ENCODE data around the gene SUN5. TPM values are rescaled to one million over a fixed set of nuclear protein-coding genes. Genes with fewer than 3 reads are reported as not detected.
"Not testable (repeated sequence)": the region's sequence is repeated elsewhere in the genome, so short reads cannot be mapped to it uniquely, and the experiment has no call there.

Gene SUN5, protein sequence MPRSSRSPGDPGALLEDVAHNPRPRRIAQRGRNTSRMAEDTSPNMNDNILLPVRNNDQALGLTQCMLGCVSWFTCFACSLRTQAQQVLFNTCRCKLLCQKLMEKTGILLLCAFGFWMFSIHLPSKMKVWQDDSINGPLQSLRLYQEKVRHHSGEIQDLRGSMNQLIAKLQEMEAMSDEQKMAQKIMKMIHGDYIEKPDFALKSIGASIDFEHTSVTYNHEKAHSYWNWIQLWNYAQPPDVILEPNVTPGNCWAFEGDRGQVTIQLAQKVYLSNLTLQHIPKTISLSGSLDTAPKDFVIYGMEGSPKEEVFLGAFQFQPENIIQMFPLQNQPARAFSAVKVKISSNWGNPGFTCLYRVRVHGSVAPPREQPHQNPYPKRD
- not detected for total RNA-seq
- long read RNA-seq = 0 reads

DNA sequence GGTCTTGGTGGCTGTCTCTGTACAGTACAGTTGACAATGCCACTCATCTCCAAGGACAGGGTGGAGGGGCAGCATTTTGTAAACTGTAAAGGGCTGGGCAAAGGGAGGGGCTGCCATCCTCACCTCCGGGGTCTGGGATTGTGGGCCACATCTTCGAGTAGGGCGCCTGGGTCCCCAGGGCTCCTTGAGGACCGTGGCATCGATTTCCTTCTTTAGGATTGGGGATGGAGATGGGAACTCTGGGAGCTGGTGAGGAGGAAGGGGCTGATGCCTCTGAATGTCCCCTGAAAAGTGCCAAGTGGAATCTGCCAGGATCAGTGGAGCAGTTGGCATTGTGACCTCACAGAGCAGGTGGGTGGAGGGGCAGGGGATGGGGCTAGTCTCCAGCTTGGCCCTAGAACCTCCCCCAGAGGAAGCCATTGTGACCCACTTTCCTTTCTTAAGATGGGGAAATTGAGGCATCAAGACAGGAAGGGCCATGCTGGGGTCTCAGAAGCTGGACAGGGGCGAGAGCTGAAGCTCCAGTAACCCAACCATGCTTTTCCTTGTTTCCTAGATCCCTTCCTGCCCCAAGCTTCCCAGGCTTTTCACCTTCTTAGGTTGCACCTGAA is at the start of gene SUN5:
Gene SUN5 (minus strand): TSS at position 293 of the 611 bp plus-strand sequence. CDS start 93 bp downstream, at position 200.
- no peak for ATAC-seq
- intact Hi-C loops (cut with DNase I, micrococcal nuclease) = no loop called here

DNA sequence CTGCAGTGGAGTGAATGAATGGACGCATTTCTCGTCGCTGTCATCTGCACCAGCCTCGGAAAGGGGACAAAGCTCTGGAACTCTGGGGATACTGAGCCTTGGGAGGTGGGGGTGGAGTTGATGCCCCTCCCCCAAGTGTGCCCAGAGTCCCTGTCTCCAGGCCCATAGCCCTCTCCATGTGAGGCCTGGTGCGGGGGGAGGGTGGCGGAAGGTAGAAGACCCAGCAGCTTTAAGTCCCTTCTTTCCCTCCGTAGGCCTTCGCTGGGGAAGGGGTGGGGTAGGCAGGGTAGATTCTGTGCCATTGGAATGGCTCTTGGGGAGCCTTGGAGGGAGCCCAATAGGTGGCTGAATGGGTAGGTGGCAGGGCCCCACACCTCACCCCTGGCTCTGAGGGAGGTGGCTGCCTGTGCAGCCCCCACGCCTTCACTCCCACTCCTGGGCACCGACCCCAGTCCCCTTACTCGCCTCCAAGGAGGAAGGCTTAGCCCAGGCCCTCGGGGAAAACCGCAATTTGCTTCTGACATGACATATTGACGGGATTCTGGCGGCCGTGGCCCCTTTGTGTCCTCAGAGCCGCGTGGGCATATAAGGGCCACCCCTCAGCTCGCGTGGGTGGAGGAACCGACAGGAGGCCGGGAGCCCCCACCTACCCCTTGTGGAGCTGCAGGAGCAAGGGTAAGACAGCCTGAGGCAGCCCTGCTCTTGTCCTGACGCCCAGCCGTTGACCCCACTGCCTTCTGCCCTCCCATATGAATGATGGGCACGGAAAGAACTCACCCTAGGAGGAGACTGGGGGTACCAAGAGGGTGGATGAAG is 49.3 kb upstream of the SUN5 start, which contains the start of gene BPIFB3:
Gene BPIFB3 (plus strand): TSS at position 613 of the 816 bp plus-strand sequence. CDS start 1,533 bp downstream, outside the sequence.
- intact Hi-C loops (cut with DNase I, micrococcal nuclease) = no loop called here
- DNase-seq = no peak
- no peak for ATAC-seq

More for the DNA sequence above, at the start of gene SUN5:
- no peak for DNase-seq

- intact Hi-C loops (cut with DNase I, micrococcal nuclease) = no loop called here
- no peak for DNase-seq
- ATAC-seq = no peak
Observed at GRCh38 chr20:33051333-33051732, 47.1 kb upstream of the SUN5 start.

GRCh38 chr20:33046412-33046811 is 42.2 kb upstream of the SUN5 start:
- intact Hi-C loops (cut with DNase I, micrococcal nuclease) = no loop called here
- ATAC-seq (no peak), DNase-seq (no peak)

DNA sequence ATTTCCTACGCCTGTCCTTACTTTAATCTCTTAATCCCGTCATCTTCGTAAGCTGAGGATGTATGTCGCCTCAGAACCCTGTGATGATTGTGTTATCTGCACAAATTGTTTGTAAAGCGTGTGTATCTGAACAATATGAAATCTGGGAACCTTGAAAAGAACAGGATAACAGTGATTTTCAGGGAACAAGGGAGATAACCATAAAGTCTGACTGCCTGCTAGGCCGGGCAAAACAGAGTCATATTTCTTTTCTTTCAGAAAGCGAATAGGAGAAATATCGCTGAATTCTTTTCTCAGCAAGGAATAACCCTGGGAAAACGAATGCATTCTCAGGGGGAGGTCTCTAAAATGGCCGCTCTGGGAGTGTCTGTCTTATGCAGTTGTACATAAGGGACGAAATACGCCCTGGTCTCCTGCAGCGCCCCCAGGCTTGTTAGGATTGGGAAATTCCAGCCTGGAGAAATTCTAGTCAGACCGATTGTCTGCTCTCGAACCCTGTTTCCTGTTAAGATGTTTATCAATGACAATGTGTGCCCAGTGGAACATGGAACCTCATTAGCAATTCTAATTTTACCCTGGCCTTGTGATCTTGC is 41.0 kb upstream of the SUN5 start:
- intact Hi-C loops (cut with DNase I, micrococcal nuclease); DNase-seq; ATAC-seq: not testable (repeated sequence)

DNA sequence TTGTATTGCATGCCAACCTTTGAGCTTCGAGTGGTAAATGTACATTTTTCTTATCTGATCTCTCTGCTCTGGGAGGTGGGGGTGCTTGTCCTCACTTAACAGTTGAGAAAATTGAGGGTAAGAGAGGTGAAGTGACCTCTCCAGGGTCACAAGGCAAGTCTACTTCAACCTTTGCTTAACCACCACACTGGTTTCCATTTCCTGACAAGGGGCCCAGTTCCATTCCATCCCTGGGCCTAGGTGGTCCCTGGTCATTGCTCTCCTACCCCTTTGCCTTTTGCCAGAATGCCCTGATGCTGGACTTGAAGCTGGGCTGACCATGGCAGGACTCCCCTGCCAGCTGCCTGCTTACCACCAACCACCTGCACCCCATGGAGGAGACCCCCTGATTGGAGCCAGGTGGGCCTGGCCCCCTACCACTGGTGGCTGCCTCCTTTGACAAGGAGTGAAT is 39.5 kb upstream of the SUN5 start:
- no peak for ATAC-seq
- DNase-seq = no peak
- intact Hi-C loops (cut with DNase I, micrococcal nuclease) = no loop called here

GRCh38 chr20:33042983-33043730 is 38.9 kb upstream of the SUN5 start:
- ATAC-seq = no peak
- intact Hi-C loops (cut with DNase I, micrococcal nuclease) = no loop called here
- DNase-seq = no peak

- intact Hi-C loops (cut with DNase I, micrococcal nuclease) = no loop called here
- DNase-seq (no peak), ATAC-seq (no peak)
Observed at GRCh38 chr20:33042430-33042829, 38.2 kb upstream of the SUN5 start.

- DNase-seq (no peak), ATAC-seq (no peak)
- intact Hi-C loops (cut with DNase I, micrococcal nuclease) = no loop called here
Observed at GRCh38 chr20:33038243-33038642, 34.0 kb upstream of the SUN5 start.

DNA sequence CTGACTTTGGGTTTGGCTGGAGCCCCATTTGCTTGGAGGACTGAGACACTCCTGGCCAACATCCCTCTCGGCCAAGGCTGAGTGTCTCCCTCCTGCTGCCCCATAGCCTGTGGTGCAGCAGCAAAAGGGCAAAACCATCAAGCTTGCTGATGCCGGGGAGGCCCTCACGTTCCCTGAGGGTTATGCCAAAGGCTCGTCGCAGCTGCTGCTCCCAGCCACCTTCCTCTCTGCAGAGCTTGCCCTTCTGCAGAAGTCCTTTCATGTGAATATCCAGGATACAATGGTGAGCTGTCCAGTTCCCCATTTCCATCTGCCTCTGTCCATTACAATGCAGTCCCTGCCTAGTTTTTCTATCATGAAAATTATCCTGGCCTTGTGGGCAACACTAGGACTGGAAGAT is 33.2 kb upstream of the SUN5 start:
- no peak for ATAC-seq
- no peak for DNase-seq
- intact Hi-C loops (cut with DNase I, micrococcal nuclease) = no loop called here

- DNase-seq = no peak
- intact Hi-C loops (cut with DNase I, micrococcal nuclease) = no loop called here
- no peak for ATAC-seq
Observed at GRCh38 chr20:33034901-33035492, 30.8 kb upstream of the SUN5 start.

DNA sequence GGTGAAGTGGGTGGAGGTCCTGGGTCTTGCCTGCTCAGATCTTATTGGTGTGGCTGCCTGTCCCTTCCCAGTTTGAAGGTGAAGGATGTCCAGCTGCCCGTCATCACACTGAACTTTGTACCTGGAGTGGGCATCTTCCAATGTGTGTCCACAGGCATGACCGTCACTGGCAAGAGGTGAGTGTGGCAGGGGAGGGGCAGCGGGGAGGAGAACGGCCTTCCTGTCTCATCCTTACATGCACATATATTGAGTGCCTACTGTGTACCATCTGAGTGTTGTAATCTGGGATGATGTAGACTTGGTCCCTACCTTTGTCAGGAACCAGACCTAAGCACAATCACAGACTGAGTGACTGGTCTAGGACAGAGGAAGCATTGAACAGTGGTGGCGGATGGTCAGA is 29.9 kb upstream of the SUN5 start:
- intact Hi-C loops (cut with DNase I, micrococcal nuclease) = no loop called here
- DNase-seq (no peak), ATAC-seq (no peak)

DNA sequence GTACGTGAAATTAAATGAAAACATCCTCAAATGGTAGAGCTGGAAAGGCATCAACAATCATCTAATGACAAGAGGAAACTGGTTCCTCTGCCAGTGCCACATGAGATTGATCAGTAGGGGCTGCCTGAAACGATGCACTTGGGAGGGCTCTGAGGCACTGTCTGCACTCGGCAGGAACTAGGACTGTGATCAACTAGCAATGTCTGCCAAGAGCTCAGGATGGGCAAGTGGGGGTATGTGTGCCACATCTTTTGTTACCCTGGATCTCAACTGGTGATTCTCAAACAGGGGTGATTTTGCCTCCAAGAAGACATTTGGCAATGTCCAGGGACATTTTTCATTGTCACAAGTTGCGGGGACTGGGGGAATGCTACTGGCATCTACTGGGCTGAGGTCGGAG is 29.1 kb upstream of the SUN5 start:
- intact Hi-C loops (cut with DNase I, micrococcal nuclease) = no loop called here
- DNase-seq (no peak), ATAC-seq (no peak)

- no peak for ATAC-seq
- intact Hi-C loops (cut with DNase I, micrococcal nuclease) = no loop called here
- no peak for DNase-seq
Observed at GRCh38 chr20:33032555-33032954, 28.3 kb upstream of the SUN5 start.

- ATAC-seq = no peak
- DNase-seq = no peak
- intact Hi-C loops (cut with DNase I, micrococcal nuclease) = no loop called here
Observed at GRCh38 chr20:33031531-33031930, 27.3 kb upstream of the SUN5 start, which contains the start of gene BPIFB6. BPIFB6 (plus strand) TSS chr20:33031648; CDS start chr20:33031648, 0 bp downstream.

DNA sequence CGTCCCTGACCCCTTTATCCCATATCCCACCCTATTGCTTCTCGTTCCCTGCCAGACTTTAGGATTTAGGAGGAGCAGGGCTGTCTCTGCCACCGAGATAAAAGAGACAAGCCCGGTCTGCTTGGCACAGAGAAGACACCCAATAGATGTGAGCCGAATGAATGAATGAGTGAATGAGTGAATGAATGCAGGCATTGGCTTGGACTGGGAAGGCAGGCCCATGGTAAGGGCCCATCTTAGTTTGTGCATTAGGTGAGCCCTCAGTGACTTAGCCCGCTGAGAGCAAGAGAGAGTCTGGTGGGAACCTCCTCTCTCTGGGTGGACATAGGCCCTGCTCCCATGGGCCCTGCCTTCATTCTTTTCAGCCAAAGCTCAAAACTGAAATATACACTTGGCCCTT is 26.3 kb upstream of the SUN5 start:
- intact Hi-C loops (cut with DNase I, micrococcal nuclease) = no loop called here
- ATAC-seq = no peak
- no peak for DNase-seq

DNA sequence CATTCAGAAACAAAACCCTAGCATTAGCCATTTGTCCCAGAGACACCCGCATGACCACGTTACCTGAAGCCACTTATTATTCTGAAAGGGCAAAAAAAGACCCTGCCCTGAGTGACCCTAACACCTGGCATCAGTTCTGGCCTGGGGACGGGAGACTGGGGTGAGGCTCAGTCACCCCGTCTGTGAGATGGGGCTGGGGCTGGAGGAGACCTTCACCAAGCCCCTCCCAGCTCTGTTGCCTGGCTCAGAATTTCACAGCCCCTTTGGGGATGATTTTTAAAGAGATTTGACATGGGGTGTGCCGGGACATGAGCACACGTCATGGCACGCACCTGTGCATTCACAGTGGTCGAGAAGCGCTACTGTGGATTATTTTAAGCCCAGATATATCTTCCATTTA is 25.8 kb upstream of the SUN5 start:
- intact Hi-C loops (cut with DNase I, micrococcal nuclease) = no loop called here
- ATAC-seq = no peak
- no peak for DNase-seq

DNA sequence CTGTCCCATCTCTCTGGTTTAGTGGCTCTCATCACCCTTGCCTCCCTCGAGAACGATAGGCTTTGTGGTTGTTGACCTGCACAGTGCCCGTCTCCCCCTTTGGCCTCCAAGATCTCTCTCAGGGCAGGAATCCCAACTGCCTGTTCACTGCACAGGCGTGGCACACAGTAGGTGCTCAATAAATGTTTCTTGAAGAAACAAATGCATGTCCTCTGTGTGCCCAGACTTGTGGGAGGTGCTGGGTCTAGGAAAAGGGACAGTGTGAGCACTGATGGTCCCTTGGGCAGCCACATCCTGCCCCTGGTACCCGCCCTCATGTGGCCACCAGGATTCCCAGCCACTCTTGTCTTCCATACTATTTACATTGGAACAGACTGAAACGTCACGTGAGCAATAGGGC is 24.6 kb upstream of the SUN5 start:
- DNase-seq (no peak), ATAC-seq (no peak)
- intact Hi-C loops (cut with DNase I, micrococcal nuclease) = no loop called here
